GM12878 (cell line): ENCODE measurements around the gene CBX2.

Source experiments
- ATF2 ChIP-seq: IDR thresholded peaks from 2 replicates; pipeline ENCODE4 v1.6.1; 2012; ENCODE audit warnings: low read length, inconsistent platforms
- NFYB ChIP-seq: IDR thresholded peaks from 2 replicates; pipeline ENCODE4 v1.6.1; 2011; ENCODE audit warnings: low read depth, mild to moderate bottlenecking, low read length, improper control_type of control experiment, moderate library complexity; ENCODE audit not compliant: insufficient read depth
- NRF1 ChIP-seq: conservative IDR thresholded peaks from 2 replicates; pipeline ENCODE4 v1.6.1; 2011; ENCODE audit warnings: mild to moderate bottlenecking, low read depth, low read length, improper control_type of control experiment
- REST ChIP-seq: IDR thresholded peaks from 2 replicates; pipeline ENCODE4 v1.6.1; 2012; ENCODE audit warnings: mild to moderate bottlenecking, low read depth, low read length
- ZBED1 ChIP-seq: IDR thresholded peaks from 2 replicates; pipeline ENCODE4 v1.6.1; 2016; ENCODE audit warnings: borderline replicate concordance
- ZBTB33 ChIP-seq: fragments of 450-650 bp; IDR thresholded peaks from 2 replicates; pipeline ENCODE4 v1.6.1; 2017; ENCODE audit warnings: mild to moderate bottlenecking
- ZNF274 ChIP-seq: IDR thresholded peaks from one replicate; pipeline ENCODE4 v1.8.0; 2011; ENCODE audit not compliant: insufficient read length, insufficient read depth

- no peak for TF ChIP-seq NFYB
- TF ChIP-seq ATF2, result no peak
- TF ChIP-seq REST, result no peak
- TF ChIP-seq ZBED1, result no peak
- TF ChIP-seq ZNF274, result no peak
- no peak for TF ChIP-seq NRF1
- TF ChIP-seq ZBTB33, result no peak
Measured at GRCh38 chr17:79741401-79741750, 36.6 kb upstream of the CBX2 start.
